Calu3 (cell line): Measurements from ENCODE around the gene CEMIP. TPM values are rescaled to one million over a fixed set of nuclear protein-coding genes. Genes with fewer than 3 reads are reported as not detected.

Experiments used
- BruUV-seq: library from RNA; stranded (reverse); fragments of 400-500 nt; replicated peaks from 2 replicates; lab custom pipeline; 2021; lab: Mats Ljungman, UMichigan
- CTCF ChIA-PET: fragments of 300-600 bp; sonication (Branson Sonifier 250); formaldehyde crosslinking; loops from one replicate; lab custom pipeline; 2022; ENCODE audit warnings: antibody characterized with exemption; lab: Charles Lee
- DNase-seq: peaks from one replicate; pipeline ENCODE4 v3.0.0; 2022
- H3K27ac Mint-ChIP-seq: one replicate; pipeline ENCODE4 v1.8.0; 2022; ENCODE audit warnings: mixed read lengths; ENCODE audit not compliant: unreplicated experiment
- H3K27me3 Mint-ChIP-seq: one replicate; pipeline ENCODE4 v1.8.0; 2022; ENCODE audit warnings: mixed read lengths; ENCODE audit not compliant: unreplicated experiment
- H3K36me3 Mint-ChIP-seq: one replicate; pipeline ENCODE4 v1.8.0; 2022; ENCODE audit warnings: mild to moderate bottlenecking, moderate library complexity, mixed read lengths; ENCODE audit not compliant: insufficient read depth, unreplicated experiment
- H3K4me1 Mint-ChIP-seq: one replicate; pipeline ENCODE4 v1.8.0; 2022; ENCODE audit warnings: mild to moderate bottlenecking, low read depth, mixed read lengths; ENCODE audit not compliant: unreplicated experiment
- H3K4me3 Mint-ChIP-seq: one replicate; pipeline ENCODE4 v1.8.0; 2022; ENCODE audit warnings: mild to moderate bottlenecking, low read depth, moderate library complexity, mixed read lengths; ENCODE audit not compliant: unreplicated experiment
- H3K9me3 Mint-ChIP-seq: one replicate; pipeline ENCODE4 v1.8.0; 2022; ENCODE audit warnings: low read depth, mixed read lengths; ENCODE audit not compliant: unreplicated experiment
- CTCF ChIP-seq: fragments of 200-600 bp; IDR thresholded peaks from one replicate; pipeline ENCODE4 v1.8.0; 2022; ENCODE audit warnings: antibody characterized with exemption; ENCODE audit not compliant: unreplicated experiment
- intact Hi-C: fragments of 100-400 bp; cut with micrococcal nuclease; formaldehyde crosslinking; loops from one replicate; pipeline ENCODE4 v1.10.0; 2022; ENCODE audit not compliant: unreplicated experiment
- total RNA-seq: library from RNA; stranded (reverse); gene quantifications from 2 replicates; pipeline ENCODE4 v1.2.3, GENCODE V29; 2022

The CEMIP gene
- total RNA-seq, 1 experiment from 2014 or later, result 1.8 TPM

GRCh38 chr15:80944818-80945217, 165.6 kb downstream of the CEMIP start:
- TF ChIP-seq CTCF, result no peak
- no peak for DNase-seq
- CTCF ChIA-PET, result interaction anchor here (0.6 kb wide), 1 partner anchor 150 kb away, joined by 3 read pairs; no protein-coding TSS in a partner anchor
- BruUV-seq, result no TSS peak
- Mint-ChIP-seq H3K27ac (no peak overlapping the region), H3K36me3 (no peaks in the 10 kb centered on the region), H3K9me3 (no peaks in the 10 kb centered on the region), H3K4me1 (no peaks in the 10 kb centered on the region), H3K4me3 (no peak overlapping the region), H3K27me3 (no peaks in the 10 kb centered on the region)
- intact Hi-C loops, result no loop called here

- no peak for DNase-seq
- H3K9me3 Mint-ChIP-seq, result no peaks in the 10 kb centered on the region
- H3K4me1 Mint-ChIP-seq, result no peaks in the 10 kb centered on the region
- no peak for TF ChIP-seq CTCF
- H3K4me3 Mint-ChIP-seq, result no peak overlapping the region
- BruUV-seq, result no TSS peak
- H3K36me3 Mint-ChIP-seq, result no peaks in the 10 kb centered on the region
- intact Hi-C loops, result no loop called here
- H3K27ac Mint-ChIP-seq, result no peak overlapping the region
- H3K27me3 Mint-ChIP-seq, result no peaks in the 10 kb centered on the region
- CTCF ChIA-PET, result no interaction called here
Measured at GRCh38 chr15:80945605-80946004, 166.4 kb downstream of the CEMIP start.

- BruUV-seq, result no TSS peak
- DNase-seq, result no peak
- CTCF ChIA-PET, result no interaction called here
- intact Hi-C loops, result no loop called here
- Mint-ChIP-seq H3K9me3 (no peaks in the 10 kb centered on the region), H3K4me3 (no peak overlapping the region), H3K4me1 (no peaks in the 10 kb centered on the region), H3K27me3 (no peaks in the 10 kb centered on the region), H3K36me3 (no peaks in the 10 kb centered on the region), H3K27ac (no peak overlapping the region)
- no peak for TF ChIP-seq CTCF
Measured at GRCh38 chr15:80946576-80946975, 167.4 kb downstream of the CEMIP start.

GRCh38 chr15:80948651-80949292, 169.6 kb downstream of the CEMIP start:
- no peak overlapping the region for H3K27ac Mint-ChIP-seq
- H3K9me3 Mint-ChIP-seq, result no peaks in the 10 kb centered on the region
- CTCF ChIA-PET, result no interaction called here
- no peak for DNase-seq
- peaks cover 8% of the 10 kb centered on the region for H3K4me1 Mint-ChIP-seq
- no peak for TF ChIP-seq CTCF
- no peak overlapping the region for H3K4me3 Mint-ChIP-seq
- H3K36me3 Mint-ChIP-seq, result peaks cover 6% of the 10 kb centered on the region
- intact Hi-C loops, result no loop called here
- no peaks in the 10 kb centered on the region for H3K27me3 Mint-ChIP-seq
- no TSS peak for BruUV-seq
